Fibroblast of skin of left quadriceps (primary cell): ENCODE results near the gene AFDN.

ENCODE experiments used
- DNase-seq, 2 experiments: peaks; one replicate each; pipeline ENCODE4 v3.0.0-alpha.2; 2013; ENCODE audit warnings: low read depth in 2 of 2

The AFDN gene

GRCh38 chr6:167877994-167878779 is 51.5 kb downstream of the AFDN start:
- no peak for DNase-seq

- DNase-seq: no peak
Observed at GRCh38 chr6:167879612-167880011, 52.9 kb downstream of the AFDN start.

GRCh38 chr6:167881327-167881726 is 54.6 kb downstream of the AFDN start:
- no peak for DNase-seq

GRCh38 chr6:167882244-167882643 is 55.5 kb downstream of the AFDN start:
- no peak for DNase-seq

GRCh38 chr6:167888098-167888497 is 61.4 kb downstream of the AFDN start:
- no peak for DNase-seq

- no peak for DNase-seq
Observed at GRCh38 chr6:167892835-167893815, 66.4 kb downstream of the AFDN start.

GRCh38 chr6:167894965-167895364 is 68.3 kb downstream of the AFDN start:
- no peak for DNase-seq

- no peak for DNase-seq
Observed at GRCh38 chr6:167896648-167897047, 69.9 kb downstream of the AFDN start.

GRCh38 chr6:167898673-167899311 is 72.1 kb downstream of the AFDN start:
- DNase-seq: peak in 1 of 2 experiments; percentile 21

- DNase-seq: no peak
Observed at GRCh38 chr6:167904791-167905190, 78.1 kb downstream of the AFDN start.

GRCh38 chr6:167906899-167907298 is 80.2 kb downstream of the AFDN start:
- no peak for DNase-seq

- DNase-seq: no peak
Observed at GRCh38 chr6:167907837-167908681, 81.3 kb downstream of the AFDN start.

GRCh38 chr6:167910007-167910406 is 83.3 kb downstream of the AFDN start:
- no peak for DNase-seq

GRCh38 chr6:167910652-167911051 is 83.9 kb downstream of the AFDN start:
- no peak for DNase-seq

- DNase-seq: no peak
Observed at GRCh38 chr6:167912494-167912893, 85.8 kb downstream of the AFDN start.

- no peak for DNase-seq
Observed at GRCh38 chr6:167913699-167914098, 87.0 kb downstream of the AFDN start.

- no peak for DNase-seq
Observed at GRCh38 chr6:167915139-167915538, 88.4 kb downstream of the AFDN start.

- DNase-seq: no peak
Observed at GRCh38 chr6:167917551-167918154, 90.9 kb downstream of the AFDN start.

GRCh38 chr6:167918548-167919278 is 92.0 kb downstream of the AFDN start:
- no peak for DNase-seq

GRCh38 chr6:167919349-167919748 is 92.6 kb downstream of the AFDN start:
- DNase-seq: no peak
